GM12892 (cell line): Measurements from ENCODE around the gene ACVR1B.

Source experiments
- POLR2A ChIP-seq: IDR thresholded peaks from 2 replicates; pipeline ENCODE4 v1.6.1; 2011; ENCODE audit warnings: low read depth, low read length, control low read depth
- POLR2AphosphoS5 ChIP-seq: IDR thresholded peaks from 2 replicates; pipeline ENCODE4 v1.6.1; 2011; ENCODE audit warnings: low read depth, low read length, control low read depth
- TAF1 ChIP-seq: IDR thresholded peaks from 2 replicates; pipeline ENCODE4 v1.6.1; 2011; ENCODE audit warnings: low read depth, mild to moderate bottlenecking, control low read depth, low read length, borderline replicate concordance

DNA sequence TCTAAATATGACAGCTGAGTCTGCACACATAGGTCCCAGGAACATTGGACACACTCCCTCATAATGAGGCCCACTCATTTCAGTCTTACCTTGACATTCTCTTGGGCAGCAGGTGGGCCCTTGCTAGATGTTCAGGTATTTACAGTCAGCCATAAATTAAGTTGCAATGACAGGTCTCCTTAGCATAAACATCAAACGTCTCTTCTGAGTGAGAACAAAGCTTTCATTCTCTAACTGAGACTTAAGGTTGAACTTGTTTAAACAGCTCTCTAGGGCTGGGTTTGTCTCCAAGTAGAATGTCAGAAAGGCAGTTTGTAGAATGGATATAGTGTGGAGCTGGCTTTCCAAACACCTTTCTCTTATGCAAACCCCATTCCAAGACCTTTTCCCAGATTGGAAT, 10.3 kb downstream of the ACVR1B start:
- TF ChIP-seq POLR2AphosphoS5: no peak
- TF ChIP-seq TAF1: no peak
- no peak for TF ChIP-seq POLR2A
